HG03045 (cell line): Measurements from ENCODE around the gene ZNF652.

ENCODE experiments used
- ATAC-seq: cut with Tn5 transposase; IDR thresholded peaks from one replicate; pipeline ENCODE4 v1.9.1; 2021; ENCODE audit warnings: mild to moderate bottlenecking, moderate library complexity; ENCODE audit not compliant: unreplicated experiment

Gene ZNF652

GRCh38 chr17:49359990-49360795 is 1.9 kb downstream of the ZNF652 start:
- ATAC-seq: no peak

GRCh38 chr17:49358641-49359247 is 3.3 kb downstream of the ZNF652 start:
- no peak for ATAC-seq

GRCh38 chr17:49357516-49357915 is 4.5 kb downstream of the ZNF652 start:
- no peak for ATAC-seq

GRCh38 chr17:49356320-49356719 is 5.7 kb downstream of the ZNF652 start:
- ATAC-seq: no peak

- no peak for ATAC-seq
Observed at GRCh38 chr17:49353607-49354006, 8.4 kb downstream of the ZNF652 start.

GRCh38 chr17:49352587-49353154 is 9.4 kb downstream of the ZNF652 start:
- no peak for ATAC-seq

GRCh38 chr17:49351572-49352140 is 10.4 kb downstream of the ZNF652 start:
- ATAC-seq: no peak

GRCh38 chr17:49349541-49349940 is 12.5 kb downstream of the ZNF652 start:
- ATAC-seq: no peak

- no peak for ATAC-seq
Observed at GRCh38 chr17:49344914-49345313, 17.1 kb downstream of the ZNF652 start.

- ATAC-seq: no peak
Observed at GRCh38 chr17:49343273-49343672, 18.8 kb downstream of the ZNF652 start.

GRCh38 chr17:49342575-49342936 is 19.5 kb downstream of the ZNF652 start:
- no peak for ATAC-seq

- no peak for ATAC-seq
Observed at GRCh38 chr17:49341356-49341755, 20.7 kb downstream of the ZNF652 start.

- ATAC-seq: no peak
Observed at GRCh38 chr17:49339354-49339753, 22.7 kb downstream of the ZNF652 start.

GRCh38 chr17:49338883-49339282 is 23.2 kb downstream of the ZNF652 start:
- ATAC-seq: no peak

GRCh38 chr17:49337884-49338283 is 24.2 kb downstream of the ZNF652 start:
- ATAC-seq: no peak

GRCh38 chr17:49334744-49335512 is 27.1 kb downstream of the ZNF652 start:
- no peak for ATAC-seq

- no peak for ATAC-seq
Observed at GRCh38 chr17:49333804-49334203, 28.2 kb downstream of the ZNF652 start.

GRCh38 chr17:49327835-49328784 is 33.9 kb downstream of the ZNF652 start:
- ATAC-seq: no peak

- no peak for ATAC-seq
Observed at GRCh38 chr17:49325980-49326379, 36.1 kb downstream of the ZNF652 start.

GRCh38 chr17:49318435-49318965 is 43.5 kb downstream of the ZNF652 start:
- no peak for ATAC-seq
